GM12865 (cell line): ENCODE results near the gene PKNOX1.

Experiments used
- DNase-seq: peaks from one replicate; pipeline ENCODE4 v3.0.0; 2010; ENCODE audit warnings: low read depth
- H3K4me3 ChIP-seq: 2 replicates; pipeline ENCODE4 v1.5.1; 2011; ENCODE audit warnings: mild to moderate bottlenecking, low read depth, low read length, control low read depth
- TF ChIP-seq, protein P1 (sequence below): IDR thresholded peaks from 2 replicates; pipeline ENCODE4 v1.5.1; 2011; ENCODE audit warnings: low read length, control low read depth, low read depth, inconsistent platforms; ENCODE audit not compliant: insufficient read depth; ENCODE audit errors: missing control alignments

The PKNOX1 gene

DNA sequence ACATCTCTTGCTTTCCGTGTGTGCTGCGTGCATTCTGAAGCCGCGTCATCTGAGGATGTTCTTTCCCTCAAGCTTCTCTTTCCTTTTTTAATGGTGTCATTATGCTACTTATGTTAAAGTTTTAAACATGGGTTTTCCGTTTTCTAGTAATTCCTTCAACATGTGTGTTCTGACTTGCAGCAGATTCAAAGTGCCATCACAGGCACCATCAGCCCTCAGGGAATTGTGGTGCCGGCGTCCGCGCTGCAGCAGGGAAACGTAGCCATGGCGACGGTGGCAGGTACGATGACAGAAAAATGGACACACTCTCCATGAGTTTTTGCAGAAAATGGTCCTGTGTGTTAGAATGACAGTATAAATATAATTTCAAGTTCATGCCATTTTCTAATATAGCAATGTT is 42.4 kb downstream of the PKNOX1 start:
- no peak overlapping the region for H3K4me3 ChIP-seq
- no peak for DNase-seq
- TF ChIP-seq, protein P1, sequence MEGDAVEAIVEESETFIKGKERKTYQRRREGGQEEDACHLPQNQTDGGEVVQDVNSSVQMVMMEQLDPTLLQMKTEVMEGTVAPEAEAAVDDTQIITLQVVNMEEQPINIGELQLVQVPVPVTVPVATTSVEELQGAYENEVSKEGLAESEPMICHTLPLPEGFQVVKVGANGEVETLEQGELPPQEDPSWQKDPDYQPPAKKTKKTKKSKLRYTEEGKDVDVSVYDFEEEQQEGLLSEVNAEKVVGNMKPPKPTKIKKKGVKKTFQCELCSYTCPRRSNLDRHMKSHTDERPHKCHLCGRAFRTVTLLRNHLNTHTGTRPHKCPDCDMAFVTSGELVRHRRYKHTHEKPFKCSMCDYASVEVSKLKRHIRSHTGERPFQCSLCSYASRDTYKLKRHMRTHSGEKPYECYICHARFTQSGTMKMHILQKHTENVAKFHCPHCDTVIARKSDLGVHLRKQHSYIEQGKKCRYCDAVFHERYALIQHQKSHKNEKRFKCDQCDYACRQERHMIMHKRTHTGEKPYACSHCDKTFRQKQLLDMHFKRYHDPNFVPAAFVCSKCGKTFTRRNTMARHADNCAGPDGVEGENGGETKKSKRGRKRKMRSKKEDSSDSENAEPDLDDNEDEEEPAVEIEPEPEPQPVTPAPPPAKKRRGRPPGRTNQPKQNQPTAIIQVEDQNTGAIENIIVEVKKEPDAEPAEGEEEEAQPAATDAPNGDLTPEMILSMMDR: no peak

DNA sequence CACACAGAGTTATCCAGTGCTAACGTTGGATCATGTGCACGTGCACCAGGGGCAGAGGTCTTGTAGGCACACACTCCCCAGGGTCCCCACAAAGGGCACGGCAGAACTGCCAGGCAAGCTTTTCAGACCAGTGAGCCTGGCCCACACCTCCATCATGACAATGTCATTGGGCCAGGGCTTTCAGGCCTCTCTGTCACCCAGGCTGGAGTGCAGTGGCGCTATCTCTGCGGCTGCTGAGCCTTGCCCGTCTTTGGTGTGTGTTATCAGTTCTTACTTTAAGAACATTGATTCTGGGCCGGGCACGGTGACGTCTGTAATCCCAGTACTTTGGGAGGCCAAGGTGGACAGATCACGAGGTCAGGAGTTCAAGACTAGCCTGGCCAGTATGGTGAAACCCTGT is 44.2 kb downstream of the PKNOX1 start:
- TF ChIP-seq, protein P1: no peak
- no peak overlapping the region for H3K4me3 ChIP-seq
- no peak for DNase-seq

DNA sequence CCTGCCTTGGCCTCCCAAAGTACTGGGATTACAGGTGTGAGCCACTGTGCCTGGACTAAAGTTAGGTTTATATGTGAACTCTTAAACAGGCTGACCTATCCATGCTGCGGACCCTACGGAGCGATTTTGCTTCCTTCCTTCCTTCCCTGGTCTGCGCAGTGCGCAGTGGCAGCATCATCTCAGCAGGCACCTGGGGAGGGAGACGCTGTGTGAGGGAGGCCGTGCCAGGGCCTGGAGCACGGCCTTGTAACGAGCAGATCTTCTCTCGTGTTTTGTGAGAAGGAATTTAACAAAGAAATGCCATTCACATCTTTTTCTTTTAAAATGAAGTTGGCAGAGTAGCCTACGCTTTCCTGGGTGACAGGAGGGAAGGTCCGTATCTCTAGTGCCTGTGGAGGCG is 45.8 kb downstream of the PKNOX1 start:
- H3K4me3 ChIP-seq: no peak overlapping the region
- TF ChIP-seq, protein P1: no peak
- no peak for DNase-seq

DNA sequence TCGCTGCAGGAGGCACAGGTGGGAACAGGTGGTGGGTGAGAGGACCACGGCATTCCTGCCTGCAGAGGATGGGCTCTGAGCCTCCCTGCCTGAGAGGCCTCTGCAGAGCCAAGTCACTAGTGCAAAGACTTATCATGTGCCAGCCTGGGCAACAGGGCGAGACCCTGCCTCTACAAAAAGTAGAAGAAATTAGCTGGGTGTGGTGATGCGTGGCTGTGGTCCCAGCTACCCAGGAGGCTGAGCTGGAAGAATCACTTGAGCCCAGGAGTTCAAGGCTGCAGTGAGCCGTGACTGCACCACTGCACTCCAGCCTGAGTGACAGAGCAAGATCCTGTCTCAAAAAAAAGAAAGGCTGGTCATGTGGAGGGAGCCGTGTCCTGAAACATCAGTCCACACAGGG is 46.4 kb downstream of the PKNOX1 start:
- TF ChIP-seq, protein P1: no peak
- DNase-seq: no peak

DNA sequence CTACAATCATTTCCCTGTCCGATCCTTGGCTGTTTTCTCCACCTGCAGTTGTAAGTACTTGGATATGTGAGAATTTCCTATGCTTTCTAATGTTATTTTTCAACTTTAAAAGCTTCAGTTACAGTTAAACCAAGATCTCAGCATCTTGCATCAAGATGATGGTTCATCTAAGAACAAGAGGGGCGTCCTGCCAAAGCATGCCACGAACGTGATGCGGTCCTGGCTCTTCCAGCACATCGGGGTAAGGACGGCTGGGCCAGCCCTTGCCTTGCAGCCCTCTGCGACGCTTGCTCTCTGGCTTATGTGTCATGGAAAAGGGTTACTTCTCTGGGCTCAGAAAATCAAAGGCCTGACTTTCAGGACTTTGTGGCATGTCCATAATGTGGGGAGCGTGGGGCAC is 46.8 kb downstream of the PKNOX1 start:
- TF ChIP-seq, protein P1: no peak
- no peak overlapping the region for H3K4me3 ChIP-seq
- no peak for DNase-seq

More for the DNA sequence above, 46.4 kb downstream of the PKNOX1 start:
- no peak overlapping the region for H3K4me3 ChIP-seq

- TF ChIP-seq, protein P1: no peak
- DNase-seq: no peak
Observed at GRCh38 chr21:43021756-43022600, 47.6 kb downstream of the PKNOX1 start.

GRCh38 chr21:43023175-43023574 is 48.8 kb downstream of the PKNOX1 start:
- no peak for DNase-seq
- TF ChIP-seq, protein P1: no peak
- H3K4me3 ChIP-seq: no peak overlapping the region

More at GRCh38 chr21:43021756-43022600, 47.6 kb downstream of the PKNOX1 start:
- no peak overlapping the region for H3K4me3 ChIP-seq
